ENCODE measurements around the gene RER1.

The RER1 gene

DNA sequence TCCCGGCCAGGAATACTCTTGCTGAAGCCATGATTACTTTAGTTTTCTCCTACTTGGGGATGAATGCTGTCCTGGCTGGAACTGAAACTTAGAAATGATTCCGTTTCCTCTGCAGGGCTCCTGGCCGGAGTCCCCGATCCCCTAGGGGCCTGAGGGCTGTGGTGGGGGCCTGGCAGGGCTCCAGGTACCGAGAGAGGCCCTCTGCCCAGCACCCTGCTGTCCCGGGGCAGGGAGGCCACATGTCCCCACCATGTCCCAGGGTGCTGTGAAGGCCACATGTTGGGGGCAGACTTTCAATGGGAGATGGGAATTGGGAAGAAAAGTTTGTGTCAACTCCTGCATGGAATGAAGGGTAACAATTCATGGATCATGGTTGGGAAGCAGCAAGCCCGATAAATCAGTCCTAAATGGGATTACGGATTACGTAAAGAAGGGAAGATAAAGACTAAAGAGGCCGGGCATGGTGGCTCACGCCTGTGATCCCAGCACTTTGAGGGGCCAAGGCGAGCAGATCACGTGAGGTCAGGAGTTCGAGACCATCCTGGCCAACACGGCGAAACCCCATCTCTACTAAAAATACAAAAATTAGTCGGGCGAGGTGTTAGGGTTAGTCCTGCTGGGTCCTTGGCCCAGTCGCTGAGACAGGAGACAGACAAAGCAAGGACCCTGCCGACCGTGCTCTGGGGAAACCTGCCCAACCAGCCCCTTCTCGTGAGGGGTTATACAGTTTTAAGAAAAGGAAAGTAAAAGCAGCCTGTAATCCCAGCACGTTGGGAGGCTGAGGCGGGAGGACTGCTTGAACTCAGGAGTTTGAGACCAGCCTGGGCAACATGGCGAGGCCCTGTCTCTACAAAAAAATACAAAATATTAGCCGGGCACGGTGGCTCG is 37.8 kb upstream of the RER1 start:
- no peak for DNase-seq (ENCODE audit: low read depth in 2 of 2)

DNA sequence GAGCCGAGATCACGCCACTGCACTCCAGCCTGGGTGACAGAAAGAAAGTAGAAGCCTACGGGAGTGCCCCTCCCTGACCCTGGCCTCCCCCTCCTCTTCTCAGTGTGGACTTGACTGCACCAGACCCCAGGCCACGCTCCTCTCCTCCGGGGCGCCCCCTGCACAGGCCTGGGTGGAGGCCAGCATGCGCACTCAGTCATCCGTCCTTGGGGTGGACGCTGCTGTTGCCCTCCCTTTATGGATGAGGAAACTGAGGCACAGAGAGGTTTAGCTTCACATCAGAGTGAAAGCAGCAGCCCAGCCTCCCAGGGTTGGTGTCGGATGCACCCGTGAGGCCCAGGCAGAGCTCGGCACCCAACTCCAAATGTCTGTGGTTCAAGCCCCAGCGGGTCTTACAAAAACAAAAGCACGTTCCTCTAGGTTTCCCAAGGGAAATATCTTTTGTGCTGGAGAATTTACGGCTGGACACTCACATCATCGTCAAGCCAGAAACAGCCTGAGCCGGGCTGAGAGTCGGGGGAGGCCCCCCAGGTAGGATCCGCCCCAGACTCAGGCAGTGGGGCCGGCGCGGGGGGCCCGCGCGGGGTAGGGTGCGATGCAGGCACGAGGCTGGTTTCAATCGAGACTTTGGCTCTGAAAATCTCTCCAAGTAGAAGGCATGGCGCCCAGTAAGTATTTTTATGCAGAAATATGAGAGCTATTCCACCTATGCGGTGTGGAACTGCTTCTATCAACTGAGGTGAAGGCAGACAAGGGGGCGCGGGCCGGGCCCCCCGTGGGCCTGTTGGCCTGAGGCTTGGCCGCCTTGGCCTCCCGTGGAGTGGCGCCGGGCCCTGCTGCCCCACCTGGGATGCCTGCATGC is 36.9 kb upstream of the RER1 start:
- no peak for DNase-seq (ENCODE audit: low read depth in 2 of 2)

DNA sequence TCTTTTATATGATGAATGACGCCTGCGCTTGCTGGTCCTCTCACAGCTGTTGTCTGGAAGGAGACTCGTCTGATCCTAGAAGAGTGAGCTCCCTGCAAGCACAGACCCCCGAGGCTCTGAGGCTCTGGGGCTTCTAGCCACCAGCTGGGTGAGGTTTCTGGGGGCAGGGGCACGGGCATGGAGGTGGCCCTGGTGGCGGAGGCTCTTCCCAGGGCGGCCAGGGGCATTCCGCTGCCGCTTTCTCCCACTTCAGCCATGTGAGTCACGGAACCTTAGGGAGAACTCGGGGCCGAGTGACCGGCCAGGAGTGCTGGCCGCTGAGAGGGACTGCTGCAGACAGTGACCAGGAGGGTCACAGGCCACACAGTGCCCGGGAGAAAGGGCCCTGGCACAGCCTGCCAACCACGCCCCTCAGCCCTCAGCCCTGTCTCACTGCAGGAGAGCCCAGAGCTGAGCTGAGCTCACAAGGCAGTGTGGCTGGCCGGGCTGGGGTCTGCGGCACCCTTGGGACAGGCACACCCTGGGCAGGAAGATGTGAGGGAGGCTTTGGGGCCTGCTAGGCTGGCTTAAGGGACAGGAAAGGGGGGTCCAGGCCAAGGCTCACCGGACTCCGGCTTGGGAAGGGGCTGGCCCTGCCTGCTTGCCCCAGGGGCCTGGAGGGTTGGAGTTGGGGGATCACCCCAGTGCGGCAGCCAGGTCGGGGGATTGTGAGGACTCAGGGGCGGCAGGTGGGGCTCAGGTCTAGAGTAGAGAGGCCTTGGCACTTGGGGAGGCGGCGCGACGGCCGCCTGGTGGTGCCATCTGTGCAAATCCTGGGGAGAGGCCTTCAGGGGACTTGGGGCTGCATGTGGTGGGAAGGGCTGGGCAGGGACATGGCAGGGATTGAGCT is 36.0 kb upstream of the RER1 start:
- no peak for DNase-seq (ENCODE audit: low read depth in 2 of 2)

DNA sequence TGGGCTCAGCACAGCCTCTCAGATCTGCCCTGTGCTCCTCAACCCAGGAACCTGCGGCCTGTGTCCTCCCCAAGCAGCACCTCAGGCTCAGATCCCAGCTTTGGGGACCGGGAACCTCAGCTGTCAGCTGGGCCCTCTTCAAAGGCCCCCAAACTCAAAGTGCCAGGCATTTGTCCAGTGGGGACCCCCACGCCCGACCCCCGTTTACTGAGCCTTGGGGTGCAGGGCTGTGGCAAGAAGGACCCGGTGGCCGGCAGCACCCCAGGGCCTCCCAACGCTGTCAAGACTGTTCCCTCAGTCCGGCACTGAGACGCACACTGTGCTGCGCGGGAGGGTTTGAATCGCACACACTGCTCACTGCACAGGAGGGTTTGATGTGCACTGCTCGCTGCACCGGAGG is 35.2 kb upstream of the RER1 start:
- DNase-seq (ENCODE audit: low read depth in 2 of 2), result no peak

DNA sequence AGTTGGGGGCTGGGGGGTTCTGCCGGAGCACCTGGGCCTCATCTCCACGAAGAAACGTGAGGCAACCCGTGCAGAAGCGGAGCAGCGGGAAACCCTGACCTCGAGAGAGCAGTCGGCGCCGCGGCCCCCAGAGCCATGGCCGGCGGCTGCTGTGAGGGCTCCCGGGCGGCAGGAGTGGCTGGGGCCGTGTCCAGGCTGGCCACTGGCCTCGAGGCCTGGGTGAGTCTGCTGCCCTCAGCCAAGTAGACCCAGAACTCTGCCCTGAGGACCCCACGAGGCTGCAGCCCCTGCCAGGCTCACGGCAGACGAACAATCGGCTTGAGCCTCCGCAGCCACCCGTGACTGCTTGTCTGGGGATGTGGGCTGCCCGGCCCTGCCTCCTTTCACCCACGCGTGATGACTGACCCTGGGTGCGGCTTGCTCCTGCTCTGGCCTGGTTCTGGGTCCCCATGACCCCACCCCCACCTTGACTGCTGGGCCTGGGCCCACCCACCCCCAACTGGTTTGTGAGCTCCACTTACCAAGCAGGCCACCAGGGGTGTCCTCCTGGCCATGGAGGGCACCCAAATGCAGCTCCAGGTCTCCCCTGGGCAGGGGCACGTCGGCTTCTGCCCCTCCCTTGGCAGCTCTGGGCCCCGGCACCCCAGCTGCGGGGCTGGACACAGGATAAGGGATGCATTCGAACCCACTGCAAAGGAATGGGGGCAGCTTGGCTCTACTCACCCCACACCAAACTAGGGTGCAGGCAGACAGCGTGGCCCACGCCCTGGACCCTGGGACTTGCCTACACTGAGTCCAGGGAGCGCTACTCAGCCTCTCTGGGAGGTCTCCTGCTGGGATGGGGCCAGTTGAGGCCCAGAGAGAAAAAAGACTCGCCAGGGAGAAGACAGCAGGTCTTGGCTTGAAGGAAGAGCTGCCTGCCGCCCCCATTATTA is 34.5 kb upstream of the RER1 start:
- DNase-seq (ENCODE audit: low read depth in 2 of 2), result no peak

DNA sequence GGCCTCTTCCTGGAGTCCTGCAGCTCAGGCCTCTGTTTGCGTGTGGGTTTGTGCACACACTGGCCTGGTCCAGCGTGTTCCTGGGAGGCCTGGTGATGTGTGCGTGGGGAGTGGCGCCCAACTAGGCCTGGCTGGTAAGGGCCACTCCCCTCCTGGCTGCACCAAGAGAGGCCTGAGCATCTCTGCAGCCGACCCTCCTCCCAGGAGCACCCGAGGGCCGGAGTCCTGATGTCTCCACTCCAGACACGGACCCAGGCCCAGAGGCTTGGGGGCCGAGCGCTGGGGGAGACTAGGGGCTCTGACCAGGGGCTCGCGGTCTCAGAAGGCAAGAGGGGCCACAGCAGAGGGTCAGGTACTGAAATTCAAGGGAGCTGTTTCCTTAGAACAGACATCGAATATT is 33.6 kb upstream of the RER1 start:
- DNase-seq (ENCODE audit: low read depth in 2 of 2), result no peak

DNA sequence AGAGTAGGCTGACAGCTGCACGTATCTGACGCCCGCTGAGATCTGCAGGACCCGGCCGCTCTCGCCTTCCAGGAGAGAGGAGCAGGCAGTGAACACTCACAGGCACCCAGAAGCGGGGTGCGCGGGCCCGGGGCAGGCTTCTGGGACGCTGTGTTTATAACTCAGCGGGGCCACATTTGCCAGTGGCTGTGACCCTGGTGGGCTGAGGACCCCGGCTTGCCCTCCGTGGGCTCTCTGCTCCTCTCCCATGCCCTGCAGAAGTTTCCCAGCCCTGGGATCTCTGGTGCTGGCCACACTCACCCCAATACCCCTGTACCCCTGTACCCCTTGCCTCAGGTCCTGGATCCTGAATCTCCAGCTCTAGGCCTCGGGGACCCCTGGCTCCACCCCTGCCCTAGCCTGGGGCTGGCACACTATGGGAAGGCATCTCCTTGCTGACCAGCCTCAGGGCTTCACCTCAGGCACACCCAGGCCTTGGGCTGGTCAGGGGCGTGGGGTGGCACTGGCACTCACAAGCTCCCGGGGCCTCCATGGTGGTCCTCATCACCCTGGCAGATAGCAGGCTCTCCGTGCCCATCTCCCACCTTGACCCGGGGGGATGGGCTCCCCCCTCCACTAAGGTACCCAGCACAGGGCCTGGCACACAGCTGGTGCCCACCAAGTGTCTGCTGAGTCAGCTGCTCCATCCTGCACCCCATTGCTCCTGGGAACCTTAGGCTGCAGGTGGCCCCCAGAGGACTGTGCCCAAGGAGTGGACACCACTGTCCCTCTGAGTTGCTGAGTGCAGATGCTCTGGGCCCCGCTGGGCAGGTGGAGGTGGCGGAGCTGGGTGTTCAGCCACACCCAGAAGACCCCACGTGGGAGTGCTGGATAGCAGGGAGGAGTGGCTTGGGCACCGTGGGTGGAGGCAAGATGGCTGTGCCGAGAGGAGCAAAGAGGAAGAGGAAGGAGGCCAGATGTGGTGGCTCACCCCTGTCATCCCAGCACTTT is 32.7 kb upstream of the RER1 start:
- no peak for DNase-seq (ENCODE audit: low read depth in 2 of 2)

DNA sequence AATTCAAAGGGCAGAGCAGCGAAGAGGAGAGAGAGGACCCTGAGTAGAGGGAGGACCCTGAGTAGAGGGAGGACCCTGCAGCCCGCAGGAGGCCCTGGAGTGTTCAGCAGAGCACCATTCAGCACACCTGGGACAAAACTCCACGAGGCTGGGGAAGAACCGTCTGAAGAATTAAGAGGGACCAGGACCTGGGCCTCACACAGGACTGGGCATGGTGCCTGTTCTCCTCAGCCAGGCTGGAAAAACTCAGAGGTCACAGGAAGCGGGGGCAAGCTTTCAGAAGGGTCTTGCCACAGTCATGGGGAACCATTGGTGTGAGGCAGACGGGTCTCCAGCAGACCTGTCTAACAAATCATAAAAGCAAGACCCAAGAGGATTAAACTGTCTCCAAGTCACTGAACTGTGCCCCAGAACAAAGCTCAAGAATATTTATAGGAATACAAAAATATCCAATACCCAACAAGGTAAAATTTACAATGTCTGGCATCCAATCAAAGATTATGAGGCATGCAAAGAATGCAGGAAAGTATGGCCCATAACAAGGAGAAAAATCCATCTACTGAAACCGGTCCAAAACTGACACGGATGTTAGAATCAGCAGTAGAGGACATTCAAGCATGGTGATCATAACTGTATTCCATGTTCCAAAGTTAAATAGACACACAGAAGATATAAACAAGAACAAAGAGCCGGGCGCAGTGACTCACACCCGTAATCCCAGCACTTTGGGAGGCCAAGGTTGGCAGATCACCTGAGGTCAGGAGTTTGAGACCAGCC is 30.9 kb upstream of the RER1 start:
- DNase-seq (ENCODE audit: low read depth in 2 of 2), result no peak

DNA sequence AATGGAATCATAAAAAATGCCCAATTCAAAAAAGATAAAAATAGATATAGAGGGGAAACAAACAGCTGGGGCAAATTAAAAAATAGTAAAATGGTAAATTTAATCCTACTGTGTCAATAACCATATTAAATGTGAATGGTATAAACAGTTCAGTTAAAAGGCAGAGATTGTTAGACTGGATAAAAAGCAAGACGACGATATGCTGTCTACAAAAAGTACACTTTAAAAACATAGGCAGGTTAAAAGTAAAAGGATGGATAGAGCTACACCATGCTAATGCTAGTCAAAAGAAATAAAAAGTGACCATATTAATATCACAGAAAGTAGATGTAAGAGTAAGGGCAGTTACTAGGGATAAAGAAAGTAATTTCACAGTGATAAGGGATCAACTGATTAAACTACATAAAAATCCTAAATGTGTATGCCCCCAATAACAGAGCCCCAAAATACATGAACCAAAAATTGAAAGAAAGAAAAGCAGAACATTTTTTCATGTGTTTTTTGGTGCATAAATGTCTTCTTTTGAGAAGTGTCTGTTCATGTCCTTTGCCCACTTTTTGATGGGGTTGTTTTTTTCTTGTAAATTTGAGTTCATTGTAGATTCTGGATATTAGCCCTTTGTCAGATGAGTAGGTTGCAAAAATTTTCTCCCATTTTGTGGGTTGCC is 27.7 kb upstream of the RER1 start:
- DNase-seq (ENCODE audit: low read depth in 2 of 2), result no peak

DNA sequence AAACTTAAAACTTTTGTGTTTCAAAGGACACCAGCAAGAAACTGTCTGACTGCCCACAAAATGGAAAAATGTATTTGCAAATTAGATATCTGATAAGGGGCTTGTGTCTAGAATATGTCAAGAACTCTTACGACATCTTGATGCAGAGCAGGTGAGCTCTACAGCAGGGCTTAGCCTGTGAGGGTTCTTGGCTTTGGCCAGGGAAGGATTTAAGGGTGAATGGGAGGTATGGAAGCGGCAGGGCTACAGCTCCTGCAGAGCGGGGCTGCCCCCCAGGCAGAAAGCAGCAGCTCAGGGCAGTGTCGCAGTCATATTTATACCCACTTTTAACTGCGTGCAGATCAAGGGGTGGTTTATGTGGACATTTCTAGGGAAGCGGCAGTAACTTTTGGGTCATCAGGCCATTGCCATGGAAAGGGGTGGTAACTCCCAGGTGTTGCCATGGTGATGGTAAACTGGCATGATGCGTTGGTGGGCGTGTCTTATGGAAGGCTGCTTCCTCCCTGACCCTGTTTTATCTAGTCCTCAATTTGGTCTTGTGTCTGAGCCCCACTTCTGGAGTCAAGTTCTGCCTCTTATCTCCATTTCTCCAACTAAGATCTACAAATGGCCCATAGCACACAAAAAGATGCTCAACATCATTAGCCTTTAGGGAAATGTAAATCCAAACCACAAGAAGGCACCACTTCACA is 23.4 kb upstream of the RER1 start:
- no peak for DNase-seq (ENCODE audit: low read depth in 2 of 2)

DNA sequence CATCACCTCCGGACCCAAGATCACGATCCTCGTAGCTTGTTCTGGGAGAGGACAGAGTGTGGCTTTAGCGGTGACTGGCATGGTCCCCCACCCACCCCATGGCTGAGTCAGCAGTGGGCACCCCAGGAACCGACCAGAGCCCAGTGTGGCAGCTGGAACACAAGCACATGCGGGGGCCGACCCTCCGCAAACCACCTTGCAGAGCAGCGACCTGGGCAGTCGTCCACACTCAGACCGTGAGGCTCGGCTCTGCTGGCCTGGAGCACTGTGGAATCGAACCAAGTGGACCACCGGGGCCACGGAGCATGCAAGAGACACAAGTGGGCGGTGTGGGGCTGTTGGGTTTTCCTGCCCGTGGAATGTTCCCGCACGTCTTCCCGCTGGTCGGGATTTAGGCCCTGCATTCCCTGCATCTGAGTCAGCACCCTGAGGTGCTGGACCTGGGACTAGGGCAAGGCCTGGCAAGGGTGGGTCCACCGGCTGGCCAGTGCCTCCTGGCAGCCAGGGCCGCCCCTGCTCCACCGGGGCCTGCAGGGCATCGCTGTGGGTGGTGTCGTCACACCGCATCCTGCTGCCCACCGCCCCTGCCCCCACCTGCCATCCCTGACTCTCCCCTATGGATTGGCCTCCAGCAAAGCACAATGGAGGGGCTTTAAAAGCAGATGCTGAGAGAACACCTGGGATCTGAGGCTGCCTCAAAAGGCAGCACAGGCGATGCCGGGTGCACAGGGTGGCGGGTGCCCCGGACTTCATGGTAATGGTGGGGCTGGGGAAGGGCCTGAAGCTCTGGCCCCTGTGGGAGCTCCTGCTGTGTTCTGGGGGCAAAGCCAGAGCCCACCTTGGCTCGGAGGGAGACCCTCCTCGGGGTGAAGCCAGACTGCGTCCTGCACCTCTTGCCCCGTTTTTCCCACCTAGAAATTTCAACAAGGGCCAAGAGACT is 18.8 kb upstream of the RER1 start:
- DNase-seq (ENCODE audit: low read depth in 2 of 2), result no peak

DNA sequence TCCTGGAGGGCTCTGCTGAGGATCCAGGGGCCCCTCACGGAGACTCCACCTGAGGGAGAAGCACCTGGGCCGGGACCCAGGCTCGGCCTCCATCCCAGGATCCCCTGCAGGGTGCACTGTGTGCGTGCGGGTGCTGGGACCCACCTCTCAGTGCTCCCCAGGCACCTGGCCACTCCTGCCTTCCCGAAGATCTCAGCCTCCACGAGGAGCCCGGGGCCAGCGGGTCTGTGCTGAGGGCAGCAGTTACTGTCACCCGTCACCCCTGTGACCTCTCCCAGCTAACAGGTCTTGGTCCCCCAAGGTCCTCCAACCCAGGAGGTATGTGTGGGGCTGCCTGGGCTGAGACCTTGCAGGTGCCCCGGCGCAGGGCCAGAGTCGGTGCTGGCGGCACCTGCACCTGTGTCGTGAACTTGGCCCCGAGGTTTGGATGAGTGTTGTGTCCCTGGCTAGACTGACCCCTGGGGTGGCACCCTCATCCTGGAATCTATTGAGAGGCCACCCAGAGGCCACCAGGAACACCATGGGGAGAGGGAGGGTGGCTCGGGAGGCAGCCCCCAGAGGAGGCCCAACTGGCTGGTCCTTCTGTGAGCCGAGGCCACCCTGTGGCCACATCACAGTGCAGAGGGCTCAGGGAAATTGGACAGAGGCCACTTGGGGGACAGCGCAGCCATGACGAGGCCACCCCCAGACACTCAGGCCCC is 17.9 kb upstream of the RER1 start:
- DNase-seq (ENCODE audit: low read depth in 2 of 2), result no peak

DNA sequence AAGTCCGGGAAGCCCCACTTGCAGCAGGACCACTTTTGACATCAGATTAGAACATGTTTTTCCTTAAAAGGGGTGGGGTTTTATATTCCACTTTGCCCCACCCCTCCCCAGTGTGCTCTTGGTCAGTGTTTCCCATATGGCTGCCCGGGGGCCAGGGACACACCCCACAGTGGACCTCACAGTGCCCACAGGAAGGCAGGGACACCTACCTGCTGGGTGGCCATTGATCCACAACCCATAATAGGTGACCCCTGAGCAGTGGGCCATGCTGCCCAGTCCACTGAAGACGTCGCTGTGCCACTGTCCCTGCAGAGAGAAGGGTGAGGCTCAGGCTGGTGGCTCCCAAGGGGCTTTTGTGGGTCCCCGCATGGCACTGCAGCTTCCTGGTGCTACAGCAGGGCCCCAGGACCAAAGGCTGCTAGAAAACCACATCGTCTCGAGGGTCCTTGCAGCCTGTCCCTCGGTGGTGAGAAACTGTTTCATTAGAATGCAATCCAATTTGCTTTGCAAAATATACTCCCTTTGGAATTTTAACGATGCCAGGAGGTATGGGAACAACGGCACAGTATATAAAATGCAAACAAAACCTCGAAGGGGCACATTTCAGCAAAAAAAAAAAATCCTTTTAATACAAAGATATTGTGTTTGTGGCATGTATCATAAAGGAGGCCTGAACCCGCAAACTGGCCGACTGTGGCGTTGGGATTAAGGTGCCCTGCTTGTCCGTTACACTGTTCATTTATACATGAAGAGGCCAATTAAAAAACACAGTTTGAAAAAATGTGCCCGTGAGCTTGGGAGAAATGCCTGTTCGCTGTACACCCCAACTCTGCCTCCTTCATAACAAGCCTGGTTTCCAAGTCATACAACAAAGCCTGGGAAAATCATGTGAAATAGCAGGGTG is 17.1 kb upstream of the RER1 start:
- no peak for DNase-seq (ENCODE audit: low read depth in 2 of 2)

DNA sequence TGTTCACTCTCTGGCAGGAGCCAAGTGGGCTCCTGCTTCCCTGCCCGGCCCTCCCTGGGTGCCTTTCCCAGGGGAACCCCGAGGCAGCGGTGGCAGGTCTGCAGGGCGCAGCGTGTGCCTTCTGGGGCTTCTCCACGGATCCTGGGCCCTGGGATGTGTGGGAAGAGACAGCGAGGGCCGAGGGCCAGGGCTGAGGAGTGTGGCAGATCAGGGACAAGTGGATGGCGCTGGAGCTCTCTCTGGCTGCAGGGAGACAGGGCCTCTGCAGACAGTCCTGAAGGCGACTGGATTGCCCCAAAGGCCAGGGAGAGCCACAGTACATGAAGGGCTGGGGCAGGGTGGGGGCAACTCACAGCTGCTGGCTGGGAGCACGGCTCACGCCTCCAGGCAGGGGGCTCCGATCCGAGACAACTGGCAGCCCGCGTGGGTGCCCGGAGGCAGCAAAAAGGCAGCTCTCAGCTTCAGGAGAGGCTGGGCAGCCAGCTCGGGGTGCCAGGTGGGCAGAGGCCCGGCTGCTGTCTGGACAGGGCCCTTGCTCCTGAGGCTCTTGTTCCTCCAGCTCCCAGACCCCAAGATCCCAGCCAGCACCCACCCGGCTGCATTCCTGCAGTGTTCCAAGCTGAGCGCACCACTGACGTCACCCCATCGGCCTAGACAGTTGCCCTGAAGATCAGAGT is 16.3 kb upstream of the RER1 start:
- no peak for DNase-seq (ENCODE audit: low read depth in 2 of 2)

Data from stimulated activated CD4-positive, alpha-beta T cell treated with anti-CD3 and anti-CD28 coated beads, Interleukin-15, amount 100 ng/mL, for 48 hours (primary cell).